Activated gamma-delta T cell (primary cell): ENCODE measurements around the gene SLC15A1.

Experiments
- DNase-seq: peaks from one replicate; lab custom pipeline; 2025; lab: John Stamatoyannopoulos, UW
- total RNA-seq, 2 donors: gene quantifications; one replicate each; lab custom pipeline; 2026; lab: John Stamatoyannopoulos, UW

The SLC15A1 gene, protein sequence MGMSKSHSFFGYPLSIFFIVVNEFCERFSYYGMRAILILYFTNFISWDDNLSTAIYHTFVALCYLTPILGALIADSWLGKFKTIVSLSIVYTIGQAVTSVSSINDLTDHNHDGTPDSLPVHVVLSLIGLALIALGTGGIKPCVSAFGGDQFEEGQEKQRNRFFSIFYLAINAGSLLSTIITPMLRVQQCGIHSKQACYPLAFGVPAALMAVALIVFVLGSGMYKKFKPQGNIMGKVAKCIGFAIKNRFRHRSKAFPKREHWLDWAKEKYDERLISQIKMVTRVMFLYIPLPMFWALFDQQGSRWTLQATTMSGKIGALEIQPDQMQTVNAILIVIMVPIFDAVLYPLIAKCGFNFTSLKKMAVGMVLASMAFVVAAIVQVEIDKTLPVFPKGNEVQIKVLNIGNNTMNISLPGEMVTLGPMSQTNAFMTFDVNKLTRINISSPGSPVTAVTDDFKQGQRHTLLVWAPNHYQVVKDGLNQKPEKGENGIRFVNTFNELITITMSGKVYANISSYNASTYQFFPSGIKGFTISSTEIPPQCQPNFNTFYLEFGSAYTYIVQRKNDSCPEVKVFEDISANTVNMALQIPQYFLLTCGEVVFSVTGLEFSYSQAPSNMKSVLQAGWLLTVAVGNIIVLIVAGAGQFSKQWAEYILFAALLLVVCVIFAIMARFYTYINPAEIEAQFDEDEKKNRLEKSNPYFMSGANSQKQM
- 0 to 0.09 reads per million in 2 donors for total RNA-seq

GRCh38 chr13:98752467-98753290 is at the start of gene SLC15A1:
TSS of gene SLC15A1 (minus strand) at chr13:98752672. CDS start at chr13:98752598, 74 bp downstream.
- no peak for DNase-seq

- no peak for DNase-seq
Measured at GRCh38 chr13:98801626-98802418, 49.4 kb upstream of the SLC15A1 start.

- DNase-seq: no peak
Measured at GRCh38 chr13:98800078-98800477, 47.6 kb upstream of the SLC15A1 start.

- DNase-seq: no peak
Measured at GRCh38 chr13:98798849-98799645, 46.6 kb upstream of the SLC15A1 start.

DNA sequence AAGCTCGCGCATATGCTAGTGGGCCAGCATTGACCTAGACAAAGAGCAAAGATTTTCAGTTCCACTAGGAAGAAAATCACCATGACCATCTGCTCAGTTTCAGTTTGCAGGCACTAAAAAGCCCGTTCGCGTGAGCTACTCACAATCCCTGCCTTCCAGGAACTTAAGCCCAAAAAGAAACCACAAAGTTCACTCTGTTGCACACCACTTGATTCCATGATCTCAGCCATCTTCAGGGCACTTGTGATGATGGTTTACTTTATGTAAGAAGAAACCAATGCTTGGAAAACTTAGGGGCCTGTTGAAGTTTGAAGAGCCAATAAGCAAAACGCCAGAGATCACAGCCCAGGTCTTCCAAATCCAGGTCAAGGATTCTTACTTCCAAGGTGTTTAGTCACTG is 45.0 kb upstream of the SLC15A1 start:
- DNase-seq: no peak

DNA sequence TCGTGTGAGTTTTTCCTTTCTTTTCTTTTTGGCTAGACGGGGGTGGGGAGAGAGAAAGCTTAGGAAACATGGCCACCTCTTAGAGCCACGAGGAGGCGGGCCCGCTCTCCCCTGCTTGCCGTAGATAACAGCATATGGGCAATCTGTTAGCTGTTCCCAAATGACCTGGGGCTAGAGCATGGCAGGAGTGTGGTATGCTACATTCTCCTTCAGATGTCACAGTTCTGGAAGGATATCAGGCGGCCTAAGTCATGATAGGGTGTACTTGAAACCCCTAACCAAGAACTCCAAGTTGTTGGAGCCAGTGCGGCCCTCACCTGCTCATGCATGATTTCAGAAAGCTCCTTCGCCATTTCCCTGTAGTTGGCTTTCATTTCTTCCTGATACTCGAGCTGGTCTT is 44.3 kb upstream of the SLC15A1 start:
- no peak for DNase-seq

- no peak for DNase-seq
Measured at GRCh38 chr13:98796191-98796590, 43.7 kb upstream of the SLC15A1 start.

- DNase-seq: no peak
Measured at GRCh38 chr13:98795220-98795619, 42.7 kb upstream of the SLC15A1 start.

DNA sequence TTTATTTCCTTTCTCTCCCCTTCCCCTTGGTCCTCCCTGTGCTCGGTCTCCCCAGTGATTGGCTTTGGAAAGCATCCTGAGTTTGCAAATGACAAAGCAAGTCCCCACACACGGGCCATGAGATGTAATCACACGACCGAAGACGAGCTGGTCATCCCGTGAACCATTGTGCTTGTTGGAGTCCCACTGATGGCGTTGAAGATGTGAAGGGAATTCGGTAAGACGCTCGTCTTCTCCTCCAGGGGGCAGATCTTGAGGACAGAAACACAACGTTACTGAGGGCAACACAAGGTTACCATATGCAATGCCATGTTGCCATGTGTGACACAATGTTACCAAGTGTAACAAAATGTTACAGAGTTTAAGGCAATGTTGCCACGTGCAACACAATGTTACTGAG is 42.0 kb upstream of the SLC15A1 start:
- DNase-seq: no peak

GRCh38 chr13:98792785-98793495 is 40.5 kb upstream of the SLC15A1 start:
- DNase-seq: no peak

DNA sequence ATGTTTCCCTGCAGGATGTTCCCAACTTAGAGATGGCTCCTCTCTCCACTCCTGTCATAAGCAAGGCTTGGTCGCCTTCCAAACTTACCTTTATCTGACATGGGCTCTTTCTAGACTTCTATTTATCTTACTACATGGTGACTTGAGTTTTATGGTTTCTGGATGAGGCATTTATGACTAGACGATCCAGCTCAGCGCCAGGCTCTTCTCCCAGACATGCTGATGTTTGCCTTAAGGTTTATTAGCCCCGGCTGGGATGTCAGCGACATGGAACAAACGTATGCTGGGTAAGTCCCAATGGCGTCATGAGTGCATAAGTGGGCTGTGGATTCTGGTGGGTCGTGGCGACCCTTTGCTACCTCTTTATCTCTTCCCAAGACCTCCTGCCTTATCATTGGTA is 39.8 kb upstream of the SLC15A1 start:
- DNase-seq: no peak

GRCh38 chr13:98791611-98792010 is 39.1 kb upstream of the SLC15A1 start:
- DNase-seq: no peak

DNA sequence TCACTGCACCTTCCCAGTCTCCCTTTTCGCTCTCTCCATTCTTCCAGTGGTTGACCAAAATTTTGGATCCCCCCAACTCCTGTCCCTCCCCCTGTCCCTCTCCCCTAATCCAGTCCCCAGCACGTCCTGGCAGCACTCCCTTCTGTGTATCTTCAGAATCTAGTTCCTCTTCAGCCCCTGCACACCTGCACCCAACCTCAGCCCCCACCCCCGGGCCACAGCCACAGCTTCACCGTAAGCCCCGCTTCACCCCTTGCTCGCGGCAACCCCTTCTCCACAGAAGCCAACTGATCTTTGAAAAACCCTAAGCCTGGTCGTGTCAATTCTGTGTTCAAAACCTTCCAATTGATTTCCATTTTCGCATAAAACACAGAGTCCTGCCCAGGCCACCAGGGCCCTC is 35.5 kb upstream of the SLC15A1 start:
- DNase-seq: no peak

GRCh38 chr13:98787173-98787572 is 34.7 kb upstream of the SLC15A1 start:
- DNase-seq: no peak

- DNase-seq: no peak
Measured at GRCh38 chr13:98786023-98786422, 33.6 kb upstream of the SLC15A1 start.

DNA sequence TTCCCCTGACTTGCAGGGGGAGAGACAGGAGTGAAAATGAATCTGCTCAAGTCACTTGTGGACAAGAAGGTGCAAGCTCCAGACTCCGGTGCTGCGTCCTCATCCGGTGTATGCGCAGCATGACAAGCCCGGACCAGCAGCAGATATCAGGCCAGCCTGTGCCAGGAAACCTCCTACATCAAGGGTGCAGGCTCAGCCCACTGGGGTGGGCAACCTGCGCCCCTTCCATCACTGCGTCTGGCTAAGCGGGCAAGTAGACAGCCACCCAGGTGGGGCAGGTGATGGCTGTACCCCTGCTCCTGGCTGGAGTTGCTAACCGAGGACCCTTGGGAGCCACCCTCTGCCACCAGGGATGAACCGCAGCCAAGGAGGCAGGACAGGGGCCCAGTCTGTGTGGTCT is 32.9 kb upstream of the SLC15A1 start:
- DNase-seq: no peak

- DNase-seq: no peak
Measured at GRCh38 chr13:98784666-98785065, 32.2 kb upstream of the SLC15A1 start.

- no peak for DNase-seq
Measured at GRCh38 chr13:98783856-98784478, 31.5 kb upstream of the SLC15A1 start.

DNA sequence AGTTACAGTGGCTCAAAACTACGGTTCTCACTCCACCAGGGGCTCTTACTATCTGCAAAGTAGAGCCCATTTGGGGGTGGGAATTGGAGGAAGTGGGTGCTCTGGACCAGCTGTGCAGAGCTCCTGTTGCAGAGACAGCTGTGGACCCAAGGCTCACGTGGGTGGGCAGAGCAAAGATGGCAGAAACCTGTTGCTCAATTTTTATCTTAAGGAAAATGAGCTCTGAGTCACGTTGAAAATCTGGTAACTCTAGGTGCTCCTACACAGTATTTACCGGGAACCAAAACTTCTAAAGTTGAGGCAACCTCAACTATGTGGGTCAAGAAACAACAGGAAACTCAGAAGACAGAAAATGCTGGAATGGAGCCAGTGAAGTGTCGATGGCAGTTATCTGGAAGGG is 30.2 kb upstream of the SLC15A1 start:
- no peak for DNase-seq

- no peak for DNase-seq
Measured at GRCh38 chr13:98781905-98782304, 29.4 kb upstream of the SLC15A1 start.
